HepG2 (cell line): ENCODE results near the gene PRR19. TPM values are rescaled to one million over a fixed set of nuclear protein-coding genes. Genes with fewer than 3 reads are reported as not detected.

Experiments used
- NR2F1 ChIP-seq, 2 experiments: fragments of 450-650 bp in 1 of 2; formaldehyde crosslinking in 1 of 2; IDR thresholded peaks; 2 replicates each; pipeline versions ENCODE4 v1.5.0 to v1.6.1; 2016 to 2020; ENCODE audit warnings: mild to moderate bottlenecking in 1 of 2, missing compliant biosample characterization in 1 of 2, missing genetic modification reagents in 1 of 2, moderate library complexity in 1 of 2
- ONECUT2 ChIP-seq: sonication (generic); formaldehyde crosslinking; IDR thresholded peaks from 2 replicates; pipeline ENCODE4 v1.4.0; 2020; ENCODE audit warnings: missing genetic modification reagents
- PCBP2 ChIP-seq: fragments of 200-400 bp; formaldehyde crosslinking; optimal IDR thresholded peaks from 2 replicates; pipeline ENCODE3; 2018; ENCODE audit warnings: low read length, low read depth; ENCODE audit not compliant: poor library complexity, severe bottlenecking
- SMARCC2 ChIP-seq: fragments of 450-650 bp; IDR thresholded peaks from 2 replicates; pipeline ENCODE4 v1.6.1; 2017; ENCODE audit warnings: antibody characterized with exemption, mild to moderate bottlenecking
- YEATS2 ChIP-seq: sonication (generic); formaldehyde crosslinking; IDR thresholded peaks from 2 replicates; pipeline ENCODE4 v1.4.0; 2020; ENCODE audit warnings: missing genetic modification reagents, borderline replicate concordance
- ZBTB20 ChIP-seq: sonication (generic); formaldehyde crosslinking; IDR thresholded peaks from 2 replicates; pipeline ENCODE4 v1.8.1; 2023; ENCODE audit warnings: missing genetic modification reagents, low read depth, mild to moderate bottlenecking, borderline replicate concordance
- ZNF552 ChIP-seq: sonication (generic); formaldehyde crosslinking; IDR thresholded peaks from 2 replicates; pipeline ENCODE4 v1.9.0; 2022; ENCODE audit warnings: missing genetic modification reagents, mild to moderate bottlenecking, borderline replicate concordance
- ZNF678 ChIP-seq: sonication (generic); formaldehyde crosslinking; IDR thresholded peaks from 2 replicates; pipeline ENCODE4 v1.4.0; 2020; ENCODE audit warnings: mild to moderate bottlenecking, missing genetic modification reagents
- polyA plus RNA-seq, 8 experiments: library from polyadenylated mRNA; depleted of rRNA in 3 of 8; stranded (reverse) in 7 of 8; unstranded in 1 of 8; fragments of >200 nt; fragmentation: Illumina TruSeq in 4 of 8; extraction: Trizol in 4 of 8; gene quantifications; 2 replicates each; pipeline versions ENCODE4 v1.2.1 to v1.2.3, GENCODE V29; 2011 to 2016; ENCODE audit warnings: low read depth in 4 of 8, missing spikeins in 1 of 8, mixed read lengths in 1 of 8; ENCODE audit not compliant: insufficient read depth in 1 of 8
- total RNA-seq, 5 experiments: library from RNA; depleted of rRNA; stranded (reverse); fragments of >200 nt; fragmentation: Illumina TruSeq; extraction: Trizol; gene quantifications; 2 replicates each; pipeline ENCODE4 v1.2.3, GENCODE V29; 2016; ENCODE audit warnings: low read depth in 1 of 5
- TF ChIP-seq, protein P1 (sequence below): sonication (generic); formaldehyde crosslinking; IDR thresholded peaks from 2 replicates; pipeline ENCODE4 v1.4.0; 2020; ENCODE audit warnings: mild to moderate bottlenecking, missing genetic modification reagents, borderline replicate concordance
- TF ChIP-seq, protein P2 (sequence below): sonication (generic); formaldehyde crosslinking; IDR thresholded peaks from 2 replicates; pipeline ENCODE4 v1.4.0; 2020; ENCODE audit warnings: mild to moderate bottlenecking, missing genetic modification reagents
- TF ChIP-seq, protein P3 (sequence below): sonication (generic); formaldehyde crosslinking; IDR thresholded peaks from 2 replicates; pipeline ENCODE4 v1.5.0; 2020; ENCODE audit warnings: mild to moderate bottlenecking, missing genetic modification reagents, borderline replicate concordance

PRR19 gene
- total and polyA plus RNA-seq, 2 of the 13 experiments (the other 11 are each of a cell fraction or from before 2014, with no cell fraction given) = 0.21 to 0.33 TPM

DNA sequence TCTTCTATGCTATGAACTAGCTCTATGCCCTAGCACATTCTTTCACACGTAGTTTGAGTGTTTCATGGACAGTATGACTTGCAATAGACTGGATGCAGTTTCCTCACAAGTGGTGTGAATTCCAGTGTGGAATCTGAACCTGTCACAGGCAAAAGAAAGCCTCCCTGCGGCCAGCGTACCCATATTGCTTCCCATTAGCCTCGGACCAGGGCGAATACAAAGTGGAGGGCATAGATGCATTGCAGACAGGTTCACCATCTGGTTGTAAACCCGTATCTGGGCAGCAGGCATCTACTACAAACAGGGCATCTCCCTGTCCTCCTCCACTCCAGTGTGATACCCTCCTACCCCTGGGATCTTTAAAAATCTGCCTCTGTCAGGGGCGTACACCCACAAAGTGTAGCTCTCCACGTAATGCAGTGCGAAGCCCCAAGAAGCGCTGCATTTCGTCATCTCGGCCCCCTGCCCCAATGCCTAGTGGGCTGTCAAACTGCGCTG lies 34.2 kb upstream of the PRR19 start (continued):
- TF ChIP-seq YEATS2 (peak; percentile 13; the same call in 1 of the 2 replicates), ONECUT2 (CRISPR knock-in tag) (no peak), NR2F1 (CRISPR knock-in tag; IDR thresholded peaks at IDR 0.05) (no peak), ZBTB20 (peak; percentile 49; the same call in 1 of the 2 replicates), SMARCC2 (no peak), PCBP2 (no peak), ZNF678 (CRISPR knock-in tag) (0 out of 2 replicates have a peak, but pooled peaks have one; percentile 43), ZNF552 (CRISPR knock-in tag) (no peak)
- TF ChIP-seq, protein P1, sequence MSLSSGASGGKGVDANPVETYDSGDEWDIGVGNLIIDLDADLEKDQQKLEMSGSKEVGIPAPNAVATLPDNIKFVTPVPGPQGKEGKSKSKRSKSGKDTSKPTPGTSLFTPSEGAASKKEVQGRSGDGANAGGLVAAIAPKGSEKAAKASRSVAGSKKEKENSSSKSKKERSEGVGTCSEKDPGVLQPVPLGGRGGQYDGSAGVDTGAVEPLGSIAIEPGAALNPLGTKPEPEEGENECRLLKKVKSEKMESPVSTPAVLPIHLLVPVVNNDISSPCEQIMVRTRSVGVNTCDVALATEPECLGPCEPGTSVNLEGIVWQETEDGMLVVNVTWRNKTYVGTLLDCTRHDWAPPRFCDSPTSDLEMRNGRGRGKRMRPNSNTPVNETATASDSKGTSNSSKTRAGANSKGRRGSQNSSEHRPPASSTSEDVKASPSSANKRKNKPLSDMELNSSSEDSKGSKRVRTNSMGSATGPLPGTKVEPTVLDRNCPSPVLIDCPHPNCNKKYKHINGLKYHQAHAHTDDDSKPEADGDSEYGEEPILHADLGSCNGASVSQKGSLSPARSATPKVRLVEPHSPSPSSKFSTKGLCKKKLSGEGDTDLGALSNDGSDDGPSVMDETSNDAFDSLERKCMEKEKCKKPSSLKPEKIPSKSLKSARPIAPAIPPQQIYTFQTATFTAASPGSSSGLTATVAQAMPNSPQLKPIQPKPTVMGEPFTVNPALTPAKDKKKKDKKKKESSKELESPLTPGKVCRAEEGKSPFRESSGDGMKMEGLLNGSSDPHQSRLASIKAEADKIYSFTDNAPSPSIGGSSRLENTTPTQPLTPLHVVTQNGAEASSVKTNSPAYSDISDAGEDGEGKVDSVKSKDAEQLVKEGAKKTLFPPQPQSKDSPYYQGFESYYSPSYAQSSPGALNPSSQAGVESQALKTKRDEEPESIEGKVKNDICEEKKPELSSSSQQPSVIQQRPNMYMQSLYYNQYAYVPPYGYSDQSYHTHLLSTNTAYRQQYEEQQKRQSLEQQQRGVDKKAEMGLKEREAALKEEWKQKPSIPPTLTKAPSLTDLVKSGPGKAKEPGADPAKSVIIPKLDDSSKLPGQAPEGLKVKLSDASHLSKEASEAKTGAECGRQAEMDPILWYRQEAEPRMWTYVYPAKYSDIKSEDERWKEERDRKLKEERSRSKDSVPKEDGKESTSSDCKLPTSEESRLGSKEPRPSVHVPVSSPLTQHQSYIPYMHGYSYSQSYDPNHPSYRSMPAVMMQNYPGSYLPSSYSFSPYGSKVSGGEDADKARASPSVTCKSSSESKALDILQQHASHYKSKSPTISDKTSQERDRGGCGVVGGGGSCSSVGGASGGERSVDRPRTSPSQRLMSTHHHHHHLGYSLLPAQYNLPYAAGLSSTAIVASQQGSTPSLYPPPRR (CRISPR knock-in tag) = no peak
- TF ChIP-seq, protein P2, sequence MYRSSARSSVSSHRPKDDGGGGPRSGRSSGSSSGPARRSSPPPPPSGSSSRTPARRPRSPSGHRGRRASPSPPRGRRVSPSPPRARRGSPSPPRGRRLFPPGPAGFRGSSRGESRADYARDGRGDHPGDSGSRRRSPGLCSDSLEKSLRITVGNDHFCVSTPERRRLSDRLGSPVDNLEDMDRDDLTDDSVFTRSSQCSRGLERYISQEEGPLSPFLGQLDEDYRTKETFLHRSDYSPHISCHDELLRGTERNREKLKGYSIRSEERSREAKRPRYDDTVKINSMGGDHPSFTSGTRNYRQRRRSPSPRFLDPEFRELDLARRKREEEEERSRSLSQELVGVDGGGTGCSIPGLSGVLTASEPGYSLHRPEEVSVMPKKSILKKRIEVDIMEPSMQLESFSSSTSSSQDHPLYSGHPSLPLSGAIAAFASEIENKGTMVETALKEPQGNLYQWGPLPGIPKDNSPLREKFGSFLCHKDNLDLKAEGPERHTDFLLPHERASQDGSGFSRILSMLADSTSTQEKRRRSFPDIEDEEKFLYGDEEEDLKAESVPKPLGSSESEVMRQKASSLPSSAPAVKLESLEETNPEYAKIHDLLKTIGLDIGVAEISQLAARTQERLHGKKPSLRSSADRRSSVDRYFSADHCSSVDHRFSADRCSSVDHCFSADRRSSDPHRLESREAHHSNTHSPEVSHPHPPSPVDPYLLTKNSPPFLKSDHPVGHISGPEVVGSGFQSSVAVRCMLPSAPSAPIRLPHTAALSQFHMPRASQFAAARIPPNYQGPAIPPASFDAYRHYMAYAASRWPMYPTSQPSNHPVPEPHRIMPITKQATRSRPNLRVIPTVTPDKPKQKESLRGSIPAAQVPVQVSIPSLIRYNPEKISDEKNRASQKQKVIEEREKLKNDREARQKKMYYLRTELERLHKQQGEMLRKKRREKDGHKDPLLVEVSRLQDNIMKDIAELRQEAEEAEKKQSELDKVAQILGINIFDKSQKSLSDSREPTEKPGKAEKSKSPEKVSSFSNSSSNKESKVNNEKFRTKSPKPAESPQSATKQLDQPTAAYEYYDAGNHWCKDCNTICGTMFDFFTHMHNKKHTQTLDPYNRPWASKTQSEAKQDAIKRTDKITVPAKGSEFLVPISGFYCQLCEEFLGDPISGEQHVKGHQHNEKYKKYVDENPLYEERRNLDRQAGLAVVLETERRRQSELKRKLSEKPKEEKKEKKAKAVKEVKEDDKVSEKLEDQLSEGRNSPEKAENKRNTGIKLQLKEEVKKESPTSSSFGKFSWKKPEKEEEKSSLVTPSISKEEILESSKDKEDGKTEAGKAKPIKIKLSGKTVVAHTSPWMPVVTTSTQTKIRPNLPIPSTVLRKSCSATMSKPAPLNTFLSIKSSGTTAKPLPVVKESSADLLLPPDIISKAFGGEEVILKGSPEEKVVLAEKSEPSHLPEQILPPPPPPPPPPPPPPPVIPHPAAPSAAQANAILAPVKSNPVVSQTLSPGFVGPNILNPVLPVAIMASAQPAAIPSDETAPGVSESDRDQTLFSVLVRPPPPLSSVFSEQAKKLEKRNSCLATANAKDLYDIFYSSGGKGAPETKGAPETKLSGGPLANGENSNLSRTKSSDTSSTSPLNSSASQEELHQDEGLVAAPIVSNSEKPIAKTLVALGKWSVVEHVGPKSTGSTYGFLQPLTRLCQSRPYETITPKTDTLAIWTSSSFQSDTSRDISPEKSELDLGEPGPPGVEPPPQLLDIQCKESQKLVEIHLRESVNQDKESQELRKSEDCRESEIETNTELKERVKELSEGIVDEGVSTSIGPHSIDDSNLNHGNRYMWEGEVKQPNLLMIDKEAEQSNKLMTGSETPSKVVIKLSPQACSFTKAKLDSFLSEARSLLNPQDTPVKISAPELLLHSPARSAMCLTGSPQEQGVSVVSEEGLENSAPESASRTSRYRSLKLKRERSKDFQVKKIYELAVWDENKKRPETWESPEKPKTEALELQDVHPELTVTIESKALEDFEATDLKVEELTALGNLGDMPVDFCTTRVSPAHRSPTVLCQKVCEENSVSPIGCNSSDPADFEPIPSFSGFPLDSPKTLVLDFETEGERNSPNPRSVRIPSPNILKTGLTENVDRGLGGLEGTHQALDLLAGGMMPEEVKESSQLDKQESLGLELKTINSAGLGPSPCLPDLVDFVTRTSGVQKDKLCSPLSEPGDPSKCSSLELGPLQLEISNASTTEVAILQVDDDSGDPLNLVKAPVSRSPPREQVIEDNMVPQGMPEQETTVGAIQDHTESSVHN (CRISPR knock-in tag) = peak; percentile 77; the same call in 1 of the 2 replicates
- TF ChIP-seq, protein P3, sequence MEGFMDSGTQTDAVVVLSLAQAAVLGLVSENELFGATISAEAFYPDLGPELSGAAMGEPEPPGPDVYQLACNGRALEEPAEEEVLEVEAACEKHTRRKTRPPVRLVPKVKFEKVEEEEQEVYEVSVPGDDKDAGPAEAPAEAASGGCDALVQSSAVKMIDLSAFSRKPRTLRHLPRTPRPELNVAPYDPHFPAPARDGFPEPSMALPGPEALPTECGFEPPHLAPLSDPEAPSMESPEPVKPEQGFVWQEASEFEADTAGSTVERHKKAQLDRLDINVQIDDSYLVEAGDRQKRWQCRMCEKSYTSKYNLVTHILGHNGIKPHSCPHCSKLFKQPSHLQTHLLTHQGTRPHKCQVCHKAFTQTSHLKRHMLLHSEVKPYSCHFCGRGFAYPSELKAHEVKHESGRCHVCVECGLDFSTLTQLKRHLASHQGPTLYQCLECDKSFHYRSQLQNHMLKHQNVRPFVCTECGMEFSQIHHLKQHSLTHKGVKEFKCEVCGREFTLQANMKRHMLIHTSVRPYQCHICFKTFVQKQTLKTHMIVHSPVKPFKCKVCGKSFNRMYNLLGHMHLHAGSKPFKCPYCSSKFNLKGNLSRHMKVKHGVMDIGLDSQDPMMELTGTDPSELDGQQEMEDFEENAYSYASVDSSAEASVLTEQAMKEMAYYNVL = no peak
